IMR-90 (cell line): ENCODE measurements around the gene HMGA1. TPM values are rescaled to one million over a fixed set of nuclear protein-coding genes. Genes with fewer than 3 reads are reported as not detected.

Experiments
- ATAC-seq: fragments of 200-7000 bp; cut with Tn5 transposase; 2 replicates; pipeline ENCODE4 v1.9.1; 2020; ENCODE audit warnings: low read depth, mild to moderate bottlenecking, moderate library complexity
- BruUV-seq: library from RNA; stranded (reverse); fragments of 400-500 nt; replicated peaks from 2 replicates; lab custom pipeline; 2021; lab: Mats Ljungman, UMichigan
- CTCF ChIA-PET: fragments of 300-600 bp; formaldehyde crosslinking; extraction: SDS; loops from one replicate; lab custom pipeline; 2021; ENCODE audit warnings: antibody characterized with exemption; lab: Yijun Ruan, JAX
- POLR2A ChIA-PET: fragments of 300-600 bp; sonication (Branson Sonifier 250); formaldehyde crosslinking; loops from one replicate; lab custom pipeline; 2022; ENCODE audit warnings: antibody characterized with exemption; ENCODE audit not compliant: unreplicated experiment; lab: Charles Lee
- DNase-seq: peaks from one replicate; pipeline ENCODE4 v3.0.0; 2013
- H2AFZ ChIP-seq: replicated peaks from 2 replicates; pipeline ENCODE3; 2013; ENCODE audit warnings: low read length, mild to moderate bottlenecking; ENCODE audit not compliant: poor library complexity
- H2AK5ac ChIP-seq: 2 replicates; pipeline ENCODE4 v1.6.1; 2013; ENCODE audit warnings: low read depth, low read length, inconsistent platforms
- H2AK9ac ChIP-seq: replicated peaks from 2 replicates; pipeline ENCODE3; 2013; ENCODE audit warnings: mild to moderate bottlenecking, low read depth, low read length, moderate library complexity; ENCODE audit not compliant: poor library complexity
- H2BK120ac ChIP-seq: 2 replicates; pipeline ENCODE4 v1.6.1; 2013; ENCODE audit warnings: low read depth, low read length, inconsistent platforms
- H2BK15ac ChIP-seq: 3 replicates; pipeline ENCODE4 v1.6.1; 2013; ENCODE audit warnings: low read depth, low read length, inconsistent platforms
- H2BK20ac ChIP-seq: 2 replicates; pipeline ENCODE4 v1.6.1; 2013; ENCODE audit warnings: low read depth, mild to moderate bottlenecking, inconsistent platforms, low read length, moderate library complexity
- H2BK5ac ChIP-seq: 2 replicates; pipeline ENCODE4 v1.6.1; 2013; ENCODE audit warnings: mild to moderate bottlenecking, low read depth, low read length, inconsistent platforms; ENCODE audit not compliant: poor library complexity, severe bottlenecking
- H3K14ac ChIP-seq: replicated peaks from 2 replicates; pipeline ENCODE4 v1.6.1; 2013; ENCODE audit warnings: low read depth, low read length, inconsistent platforms
- H3K18ac ChIP-seq: 2 replicates; pipeline ENCODE4 v1.6.1; 2013; ENCODE audit warnings: low read depth, low read length, control low read depth
- H3K23ac ChIP-seq: 2 replicates; pipeline ENCODE4 v1.6.1; 2013; ENCODE audit warnings: low read depth, low read length, inconsistent platforms
- H3K27ac ChIP-seq: 2 replicates; pipeline ENCODE4 v1.5.1; 2013; ENCODE audit warnings: mild to moderate bottlenecking, control low read depth, low read length; ENCODE audit not compliant: insufficient read depth
- H3K27me3 ChIP-seq: 2 replicates; pipeline ENCODE4 v1.6.1; 2013; ENCODE audit warnings: low read length; ENCODE audit not compliant: control insufficient read depth, insufficient read depth
- H3K36me3 ChIP-seq: 2 replicates; pipeline ENCODE4 v1.6.1; 2013; ENCODE audit warnings: low read length, mixed read lengths; ENCODE audit not compliant: control insufficient read depth, insufficient read depth
- H3K4ac ChIP-seq: 2 replicates; pipeline ENCODE4 v1.6.1; 2013; ENCODE audit warnings: low read depth, low read length, inconsistent platforms
- H3K4me1 ChIP-seq: 2 replicates; pipeline ENCODE4 v1.6.1; 2013; ENCODE audit warnings: low read length, mixed read lengths; ENCODE audit not compliant: control insufficient read depth, insufficient read depth
- H3K4me2 ChIP-seq: 2 replicates; pipeline ENCODE4 v1.6.1; 2013; ENCODE audit warnings: low read depth, mild to moderate bottlenecking, control low read depth, low read length, moderate library complexity
- H3K4me3 ChIP-seq: 2 replicates; pipeline ENCODE4 v1.5.1; 2013; ENCODE audit warnings: low read depth, mild to moderate bottlenecking, control low read depth, low read length, moderate library complexity; ENCODE audit not compliant: insufficient read depth
- H3K56ac ChIP-seq: 2 replicates; pipeline ENCODE4 v1.6.1; 2013; ENCODE audit warnings: low read length, inconsistent platforms; ENCODE audit not compliant: insufficient read depth; ENCODE audit errors: extremely low read depth
- H3K79me1 ChIP-seq, 2 experiments: 2 replicates each; pipeline ENCODE4 v1.6.1; 2013; ENCODE audit warnings: low read length in 2 of 2, inconsistent platforms in 1 of 2, low read depth in 1 of 2
- H3K9ac ChIP-seq: 2 replicates; pipeline ENCODE4 v1.6.1; 2013; ENCODE audit warnings: low read depth, low read length, control low read depth
- H3K9me1 ChIP-seq: 2 replicates; pipeline ENCODE4 v1.6.1; 2013; ENCODE audit warnings: low read length, inconsistent platforms; ENCODE audit not compliant: insufficient read depth
- H3K9me3 ChIP-seq: 2 replicates; pipeline ENCODE4 v1.6.1; 2013; ENCODE audit warnings: low read length; ENCODE audit not compliant: control insufficient read depth, insufficient read depth
- H4K20me1 ChIP-seq: 2 replicates; pipeline ENCODE4 v1.6.1; 2013; ENCODE audit warnings: low read length, inconsistent platforms; ENCODE audit not compliant: insufficient read depth
- H4K5ac ChIP-seq: 2 replicates; pipeline ENCODE4 v1.6.1; 2013; ENCODE audit warnings: mild to moderate bottlenecking, low read depth, low read length, control low read depth
- H4K8ac ChIP-seq, 2 experiments: 2 replicates each; pipeline ENCODE4 v1.6.1; 2013; ENCODE audit warnings: low read depth in 2 of 2, low read length in 2 of 2, control low read depth in 1 of 2, inconsistent platforms in 1 of 2
- H4K91ac ChIP-seq: 2 replicates; pipeline ENCODE4 v1.6.1; 2013; ENCODE audit warnings: low read depth, low read length, inconsistent platforms; ENCODE audit not compliant: insufficient read depth
- BHLHE40 ChIP-seq: fragments of 150-350 bp; IDR thresholded peaks from 2 replicates; pipeline ENCODE4 v1.6.1; 2016; ENCODE audit warnings: mild to moderate bottlenecking, low read depth, low read length
- CEBPB ChIP-seq: IDR thresholded peaks from 2 replicates; pipeline ENCODE4 v1.6.1; 2012; ENCODE audit warnings: low read depth, low read length, improper control_type of control experiment
- CHD1 ChIP-seq: IDR thresholded peaks from 2 replicates; pipeline ENCODE4 v1.6.1; 2012; ENCODE audit warnings: low read depth, low read length, improper control_type of control experiment
- ELK1 ChIP-seq: fragments of 150-350 bp; IDR thresholded peaks from 2 replicates; pipeline ENCODE4 v1.6.1; 2016; ENCODE audit warnings: low read depth, mild to moderate bottlenecking, low read length, moderate library complexity, borderline replicate concordance
- FOS ChIP-seq: fragments of 150-350 bp; IDR thresholded peaks from 2 replicates; pipeline ENCODE4 v1.6.1; 2016; ENCODE audit warnings: low read depth, low read length
- MAFK ChIP-seq: IDR thresholded peaks from 2 replicates; pipeline ENCODE4 v1.6.1; 2012; ENCODE audit warnings: low read depth, low read length, improper control_type of control experiment
- MAZ ChIP-seq: IDR thresholded peaks from 2 replicates; pipeline ENCODE4 v1.6.1; 2012; ENCODE audit warnings: low read depth, mild to moderate bottlenecking, low read length, improper control_type of control experiment, moderate library complexity, borderline replicate concordance
- MXI1 ChIP-seq: IDR thresholded peaks from 2 replicates; pipeline ENCODE4 v1.6.1; 2012; ENCODE audit warnings: low read depth, mild to moderate bottlenecking, low read length, moderate library complexity, borderline replicate concordance
- NFE2L2 ChIP-seq: fragments of 150-350 bp; IDR thresholded peaks from 2 replicates; pipeline ENCODE4 v1.6.1; 2016; ENCODE audit warnings: low read depth, mild to moderate bottlenecking, low read length
- POLR2A ChIP-seq: IDR thresholded peaks from 2 replicates; pipeline ENCODE4 v1.6.1; 2012; ENCODE audit warnings: mild to moderate bottlenecking, low read depth, low read length
- RAD21 ChIP-seq: IDR thresholded peaks from 2 replicates; pipeline ENCODE4 v1.6.1; 2012; ENCODE audit warnings: low read length, improper control_type of control experiment
- RCOR1 ChIP-seq: IDR thresholded peaks from 2 replicates; pipeline ENCODE4 v1.6.1; 2012; ENCODE audit warnings: mild to moderate bottlenecking, low read length, improper control_type of control experiment; ENCODE audit not compliant: insufficient replicate concordance
- RFX5 ChIP-seq: IDR thresholded peaks from 2 replicates; pipeline ENCODE4 v1.8.0; 2012; ENCODE audit warnings: low read depth, mild to moderate bottlenecking, low read length, moderate library complexity
- SMC3 ChIP-seq: fragments of 150-350 bp; IDR thresholded peaks from 2 replicates; pipeline ENCODE4 v1.6.1; 2016; ENCODE audit warnings: low read depth, mild to moderate bottlenecking, antibody characterized with exemption, low read length, moderate library complexity
- USF2 ChIP-seq: fragments of 150-350 bp; IDR thresholded peaks from 2 replicates; pipeline ENCODE4 v1.6.1; 2017; ENCODE audit warnings: mild to moderate bottlenecking, antibody characterized with exemption, low read length, low read depth
- WGBS, 2 experiments: methylation state at CpG; one replicate each; pipeline versions ENCODE4 v1.1.5 to v1.1.7; 2013; ENCODE audit warnings: missing lambda C conversion rate in 2 of 2; ENCODE audit not compliant: insufficient read length in 1 of 2; ENCODE audit errors: extremely low coverage in 2 of 2; 5-methylcytosine and 5-hydroxymethylcytosine counted together
- dilution Hi-C: fragments of 300-500 bp; cut with HindIII; formaldehyde crosslinking; loops from one replicate; pipeline ENCODE4 v1.14.3; 2018; ENCODE audit warnings: low sequenced_read_pairs; ENCODE audit not compliant: unreplicated experiment
- in situ Hi-C: fragments of 300-500 bp; cut with MboI; formaldehyde crosslinking; loops from 3 replicates; pipeline ENCODE4 v1.14.3; 2019; ENCODE audit warnings: low sequenced_read_pairs, inconsistent platforms, mixed read lengths
- intact Hi-C: fragments of 100-400 bp; cut with micrococcal nuclease; formaldehyde crosslinking; loops from 2 replicates; pipeline ENCODE4 v1.10.0; 2022
- polyA plus RNA-seq, 3 experiments: library from polyadenylated mRNA; depleted of rRNA; stranded (reverse); fragments of >200 nt; gene quantifications; 2 replicates each; pipeline ENCODE4 v1.2.3, GENCODE V29; 2012; ENCODE audit warnings: low replicate concordance in 1 of 3
- total RNA-seq: library from RNA; depleted of rRNA; stranded (reverse); fragments of >200 nt; gene quantifications from 2 replicates; pipeline ENCODE4 v1.2.3, GENCODE V29; 2012
- TF ChIP-seq, protein P1 (sequence below): conservative IDR thresholded peaks from 2 replicates; pipeline ENCODE4 v1.5.1; 2012; ENCODE audit warnings: mild to moderate bottlenecking, low read depth, low read length, improper control_type of control experiment

The HMGA1 gene
- total and polyA plus RNA-seq, 2 of the 4 experiments (the other 2 are of a cell fraction): 101 to 589 TPM

DNA sequence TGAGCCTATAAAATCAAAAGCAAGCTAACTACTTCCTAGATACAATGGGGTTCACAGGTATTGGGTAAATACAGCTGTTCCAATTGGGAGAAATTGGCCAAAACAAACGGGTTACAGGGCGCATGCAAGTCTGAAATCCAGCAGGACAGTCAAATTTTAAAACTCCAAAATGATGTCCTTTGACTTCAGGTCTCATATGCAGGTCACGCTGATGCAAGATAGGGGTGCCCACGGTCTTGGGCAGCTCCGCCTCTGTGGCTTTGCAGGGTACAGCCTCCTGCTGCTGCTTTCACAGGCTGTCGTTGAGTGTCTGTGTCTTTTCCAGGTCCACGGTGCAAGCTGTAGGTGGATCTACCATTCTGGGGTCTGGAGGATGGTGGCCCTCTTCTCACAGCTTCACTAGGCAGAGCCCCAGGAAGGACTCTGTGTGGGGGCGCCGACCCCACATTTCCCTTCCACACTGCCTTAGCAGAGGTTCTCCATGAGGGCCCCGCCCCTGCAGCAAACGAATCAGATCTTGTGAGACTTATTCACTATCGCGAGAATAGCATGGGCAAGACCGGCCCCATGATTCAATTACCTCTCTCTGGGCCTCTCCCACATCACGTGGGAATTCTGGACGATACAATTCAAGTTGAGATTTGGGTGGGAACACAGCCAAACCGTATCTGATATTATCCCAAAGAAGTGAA is 24.0 kb downstream of the HMGA1 start:
- 85% methylated on average over 5 of the region's 17 CpGs; no CpG with 5 or more reads in 1 of the 2 experiments for WGBS, 2 experiments
- Histone ChIP-seq H4K8ac (no peak overlapping the region), H2AK9ac (no peak overlapping the region), H3K9me3 (peaks cover 2% of the 10 kb centered on the region; the same call in 1 of the 2 replicates), H3K36me3 (no peaks in the 10 kb centered on the region), H2AFZ (no peak overlapping the region), H2BK120ac (no peak overlapping the region), H3K79me1 (no peaks in the 10 kb centered on the region), H3K9ac (no peak overlapping the region), H3K23ac (no peak overlapping the region), H3K4me3 (no peak overlapping the region), H3K27ac (no peak overlapping the region), H2BK20ac (no peak overlapping the region), H4K20me1 (no peaks in the 10 kb centered on the region), H2BK15ac (no peak overlapping the region), H3K18ac (no peak overlapping the region), H4K5ac (no peak overlapping the region), H2AK5ac (no peak overlapping the region), H3K4me2 (no peak overlapping the region), H3K9me1 (no peaks in the 10 kb centered on the region), H3K14ac (no peak overlapping the region), H3K56ac (no peak overlapping the region), H3K4ac (no peak overlapping the region), H4K91ac (no peak overlapping the region), H3K27me3 (no peaks in the 10 kb centered on the region), H2BK5ac (no peak overlapping the region), H3K4me1 (no peaks in the 10 kb centered on the region)
- in situ Hi-C loops (no loop called here), intact Hi-C loops (no loop called here), dilution Hi-C loops (no loop called here)
- BruUV-seq: no TSS peak
- DNase-seq: no peak
- TF ChIP-seq RAD21 (no peak), USF2 (no peak), POLR2A (no peak), CEBPB (no peak), NFE2L2 (no peak), RFX5 (no peak), ELK1 (no peak), CHD1 (no peak), MXI1 (no peak), MAZ (no peak), FOS (no peak), MAFK (no peak), BHLHE40 (no peak), SMC3 (no peak), RCOR1 (no peak)
- TF ChIP-seq, protein P1, sequence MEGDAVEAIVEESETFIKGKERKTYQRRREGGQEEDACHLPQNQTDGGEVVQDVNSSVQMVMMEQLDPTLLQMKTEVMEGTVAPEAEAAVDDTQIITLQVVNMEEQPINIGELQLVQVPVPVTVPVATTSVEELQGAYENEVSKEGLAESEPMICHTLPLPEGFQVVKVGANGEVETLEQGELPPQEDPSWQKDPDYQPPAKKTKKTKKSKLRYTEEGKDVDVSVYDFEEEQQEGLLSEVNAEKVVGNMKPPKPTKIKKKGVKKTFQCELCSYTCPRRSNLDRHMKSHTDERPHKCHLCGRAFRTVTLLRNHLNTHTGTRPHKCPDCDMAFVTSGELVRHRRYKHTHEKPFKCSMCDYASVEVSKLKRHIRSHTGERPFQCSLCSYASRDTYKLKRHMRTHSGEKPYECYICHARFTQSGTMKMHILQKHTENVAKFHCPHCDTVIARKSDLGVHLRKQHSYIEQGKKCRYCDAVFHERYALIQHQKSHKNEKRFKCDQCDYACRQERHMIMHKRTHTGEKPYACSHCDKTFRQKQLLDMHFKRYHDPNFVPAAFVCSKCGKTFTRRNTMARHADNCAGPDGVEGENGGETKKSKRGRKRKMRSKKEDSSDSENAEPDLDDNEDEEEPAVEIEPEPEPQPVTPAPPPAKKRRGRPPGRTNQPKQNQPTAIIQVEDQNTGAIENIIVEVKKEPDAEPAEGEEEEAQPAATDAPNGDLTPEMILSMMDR: no peak
- CTCF ChIA-PET: no interaction called here
- ATAC-seq: no peak
- POLR2A ChIA-PET: no interaction called here
